AG09309 (cell line): ENCODE data around the gene KBTBD7.

Source experiments
- DNase-seq: peaks from one replicate; pipeline ENCODE4 v3.0.0-alpha.2; 2010; ENCODE audit warnings: low read depth
- H3K4me3 ChIP-seq: 2 replicates; pipeline ENCODE4 v1.5.1; 2011; ENCODE audit warnings: mild to moderate bottlenecking, low read depth, low read length, moderate library complexity; ENCODE audit not compliant: control insufficient read depth
- TF ChIP-seq, protein P1 (sequence below): IDR thresholded peaks from 2 replicates; pipeline ENCODE4 v1.5.1; 2011; ENCODE audit warnings: mild to moderate bottlenecking, low read depth, low read length, inconsistent platforms; ENCODE audit not compliant: insufficient read depth, control insufficient read depth; ENCODE audit errors: missing control alignments

KBTBD7 gene, protein sequence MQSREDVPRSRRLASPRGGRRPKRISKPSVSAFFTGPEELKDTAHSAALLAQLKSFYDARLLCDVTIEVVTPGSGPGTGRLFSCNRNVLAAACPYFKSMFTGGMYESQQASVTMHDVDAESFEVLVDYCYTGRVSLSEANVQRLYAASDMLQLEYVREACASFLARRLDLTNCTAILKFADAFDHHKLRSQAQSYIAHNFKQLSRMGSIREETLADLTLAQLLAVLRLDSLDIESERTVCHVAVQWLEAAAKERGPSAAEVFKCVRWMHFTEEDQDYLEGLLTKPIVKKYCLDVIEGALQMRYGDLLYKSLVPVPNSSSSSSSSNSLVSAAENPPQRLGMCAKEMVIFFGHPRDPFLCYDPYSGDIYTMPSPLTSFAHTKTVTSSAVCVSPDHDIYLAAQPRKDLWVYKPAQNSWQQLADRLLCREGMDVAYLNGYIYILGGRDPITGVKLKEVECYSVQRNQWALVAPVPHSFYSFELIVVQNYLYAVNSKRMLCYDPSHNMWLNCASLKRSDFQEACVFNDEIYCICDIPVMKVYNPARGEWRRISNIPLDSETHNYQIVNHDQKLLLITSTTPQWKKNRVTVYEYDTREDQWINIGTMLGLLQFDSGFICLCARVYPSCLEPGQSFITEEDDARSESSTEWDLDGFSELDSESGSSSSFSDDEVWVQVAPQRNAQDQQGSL

DNA sequence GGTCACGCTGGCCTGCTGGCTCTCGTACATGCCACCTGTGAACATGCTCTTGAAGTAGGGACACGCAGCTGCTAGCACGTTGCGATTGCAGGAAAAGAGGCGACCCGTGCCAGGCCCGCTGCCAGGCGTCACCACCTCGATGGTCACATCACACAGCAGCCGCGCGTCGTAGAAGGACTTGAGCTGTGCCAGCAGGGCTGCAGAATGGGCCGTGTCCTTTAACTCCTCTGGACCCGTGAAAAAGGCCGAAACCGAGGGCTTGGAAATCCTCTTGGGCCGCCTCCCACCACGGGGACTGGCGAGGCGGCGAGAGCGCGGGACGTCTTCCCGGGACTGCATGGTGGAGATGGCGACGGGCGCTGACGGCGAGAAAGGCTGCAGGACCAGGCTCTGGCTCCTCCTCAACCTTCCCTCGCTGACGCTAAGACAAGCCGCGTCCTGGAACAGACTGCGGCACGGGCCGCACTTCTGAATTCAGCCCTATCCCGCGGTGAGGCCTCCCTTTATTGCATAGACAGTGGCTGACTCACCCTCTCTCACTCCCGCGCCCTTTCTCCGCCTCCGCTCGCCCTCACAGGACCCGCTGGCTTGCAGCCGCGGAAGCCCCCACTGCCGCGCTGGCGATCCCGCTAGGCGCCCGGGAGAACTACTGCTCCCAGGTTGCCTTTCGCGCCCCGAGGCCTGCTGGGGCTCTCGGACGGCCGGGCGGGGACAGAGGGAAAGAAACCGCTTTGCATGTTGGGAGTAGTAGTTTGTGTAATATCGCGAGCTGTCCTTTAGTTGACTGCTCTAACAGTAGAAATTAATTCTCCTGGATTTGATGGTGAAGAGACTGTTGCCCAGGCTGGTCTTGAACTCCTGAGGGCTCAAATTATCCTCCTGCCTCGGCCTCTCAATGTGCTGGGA is at the start of gene KBTBD7:
Gene KBTBD7, minus strand, starts transcription at position 651 of the 906 bp plus-strand sequence. Its CDS starts 312 bp downstream, at position 339.
- peak; percentile 87 for DNase-seq
- H3K4me3 ChIP-seq: peak within 1 kb of the TSS; percentile 63
- TF ChIP-seq, protein P1, sequence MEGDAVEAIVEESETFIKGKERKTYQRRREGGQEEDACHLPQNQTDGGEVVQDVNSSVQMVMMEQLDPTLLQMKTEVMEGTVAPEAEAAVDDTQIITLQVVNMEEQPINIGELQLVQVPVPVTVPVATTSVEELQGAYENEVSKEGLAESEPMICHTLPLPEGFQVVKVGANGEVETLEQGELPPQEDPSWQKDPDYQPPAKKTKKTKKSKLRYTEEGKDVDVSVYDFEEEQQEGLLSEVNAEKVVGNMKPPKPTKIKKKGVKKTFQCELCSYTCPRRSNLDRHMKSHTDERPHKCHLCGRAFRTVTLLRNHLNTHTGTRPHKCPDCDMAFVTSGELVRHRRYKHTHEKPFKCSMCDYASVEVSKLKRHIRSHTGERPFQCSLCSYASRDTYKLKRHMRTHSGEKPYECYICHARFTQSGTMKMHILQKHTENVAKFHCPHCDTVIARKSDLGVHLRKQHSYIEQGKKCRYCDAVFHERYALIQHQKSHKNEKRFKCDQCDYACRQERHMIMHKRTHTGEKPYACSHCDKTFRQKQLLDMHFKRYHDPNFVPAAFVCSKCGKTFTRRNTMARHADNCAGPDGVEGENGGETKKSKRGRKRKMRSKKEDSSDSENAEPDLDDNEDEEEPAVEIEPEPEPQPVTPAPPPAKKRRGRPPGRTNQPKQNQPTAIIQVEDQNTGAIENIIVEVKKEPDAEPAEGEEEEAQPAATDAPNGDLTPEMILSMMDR: no peak

DNA sequence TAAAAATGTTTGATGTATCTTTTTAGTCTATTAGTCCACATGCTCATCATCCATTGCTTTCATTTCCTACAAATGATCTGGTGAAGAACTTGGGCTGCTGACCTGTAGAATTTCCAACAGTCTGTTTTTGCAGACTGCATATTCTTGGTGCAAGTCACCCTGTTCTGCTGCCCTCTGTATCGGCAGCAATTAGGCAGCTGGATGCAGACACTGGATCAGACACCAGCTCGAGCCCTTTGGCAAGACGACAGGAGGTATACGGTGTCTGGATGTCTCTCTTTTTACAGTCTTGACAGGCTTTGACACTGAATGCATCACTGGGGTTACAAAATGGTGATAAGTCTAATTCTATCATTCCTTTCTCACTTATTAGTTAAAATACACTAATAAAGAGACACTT is 47.3 kb upstream of the KBTBD7 start:
- H3K4me3 ChIP-seq: no peak overlapping the region
- DNase-seq: no peak
- TF ChIP-seq, protein P1: no peak

- TF ChIP-seq, protein P1: no peak
Measured at GRCh38 chr13:41236369-41236768, 42.0 kb upstream of the KBTBD7 start.

GRCh38 chr13:41232578-41233480 is 38.5 kb upstream of the KBTBD7 start:
- TF ChIP-seq, protein P1: no peak
- H3K4me3 ChIP-seq: no peak overlapping the region
- no peak for DNase-seq

More at GRCh38 chr13:41236369-41236768, 42.0 kb upstream of the KBTBD7 start:
- DNase-seq: no peak
- no peak overlapping the region for H3K4me3 ChIP-seq

- no peak for DNase-seq
- H3K4me3 ChIP-seq: no peak overlapping the region
- TF ChIP-seq, protein P1: no peak
Measured at GRCh38 chr13:41231786-41232185, 37.4 kb upstream of the KBTBD7 start.
